T-cell (primary cell): Measurements from ENCODE around the gene TENM4. TPM values are rescaled to one million over a fixed set of nuclear protein-coding genes. Genes with fewer than 3 reads are reported as not detected.

Experiments used
- ATAC-seq, 4 experiments: fragments of 200-7000 bp in 3 of 4; fragments of 150-1000 bp in 1 of 4; cut with Tn5 transposase; replicated peaks in 1 of 4; 1 replicate in 3 of 4; 2 replicates in 1 of 4; pipeline ENCODE4 v1.10.0; 2021; ENCODE audit warnings: moderate library complexity in 3 of 4, mild to moderate bottlenecking in 2 of 4, moderate number of reproducible peaks in 1 of 4
- CTCF ChIA-PET, 2 donors: fragments of 300-600 bp; sonication (Branson Sonifier 250); formaldehyde crosslinking; loops; one replicate each; lab custom pipeline; 2022; ENCODE audit warnings: antibody characterized with exemption in 2 of 2; lab: Charles Lee
- POLR2A ChIA-PET, 2 donors: fragments of 300-600 bp; sonication (Branson Sonifier 250); formaldehyde crosslinking; loops; one replicate each; lab custom pipeline; 2022; ENCODE audit warnings: antibody characterized with exemption in 2 of 2; lab: Charles Lee
- DNase-seq, 35 experiments: peaks; one replicate each; pipeline versions ENCODE4 v3.0.0 to v3.0.0-alpha.2; 2013 to 2023
- H3K27ac ChIP-seq: one replicate; pipeline ENCODE4 v1.5.1; 2013; ENCODE audit warnings: low read length
- H3K27me3 ChIP-seq, 2 experiments: replicated peaks in 1 of 2; 1 replicate in 1 of 2; 2 replicates in 1 of 2; pipeline versions ENCODE4 v1.6.1 to v1.7.0; 2013; ENCODE audit warnings: low read length in 1 of 2, mixed read lengths in 1 of 2; ENCODE audit not compliant: control insufficient read depth in 2 of 2, insufficient read depth in 2 of 2; ENCODE audit errors: extremely low read depth in 1 of 2
- H3K36me3 ChIP-seq, 2 donors: 1 replicate in 1 of 2; 2 replicates in 1 of 2; pipeline versions ENCODE4 v1.6.1 to v1.7.0; 2013; ENCODE audit warnings: low read length in 1 of 2; ENCODE audit not compliant: control insufficient read depth in 2 of 2, insufficient read depth in 1 of 2; ENCODE audit errors: extremely low read depth in 1 of 2
- H3K4me1 ChIP-seq, 2 experiments: 1 replicate in 1 of 2; 2 replicates in 1 of 2; pipeline versions ENCODE4 v1.6.1 to v1.7.0; 2013; ENCODE audit warnings: low read length in 2 of 2, mixed read lengths in 1 of 2; ENCODE audit not compliant: insufficient read depth in 2 of 2, control insufficient read depth in 1 of 2; ENCODE audit errors: extremely low read depth in 1 of 2
- H3K4me3 ChIP-seq, 2 donors: 1 replicate in 1 of 2; 2 replicates in 1 of 2; pipeline versions ENCODE4 v1.5.1 to v1.7.0; 2013; ENCODE audit warnings: mild to moderate bottlenecking in 2 of 2, low read length in 1 of 2, moderate library complexity in 1 of 2; ENCODE audit not compliant: control insufficient read depth in 1 of 2; ENCODE audit errors: extremely low read depth in 1 of 2
- H3K9me3 ChIP-seq: 2 replicates; pipeline ENCODE4 v1.7.0; 2013
- H3K27ac Mint-ChIP-seq, 2 donors: one replicate each; pipeline ENCODE4 v1.8.0; 2020 to 2021; ENCODE audit warnings: mild to moderate bottlenecking in 2 of 2, mixed read lengths in 2 of 2
- H3K27me3 Mint-ChIP-seq, 2 donors: one replicate each; pipeline ENCODE4 v1.8.0; 2021 to 2022; ENCODE audit warnings: mixed read lengths in 2 of 2
- H3K36me3 Mint-ChIP-seq: one replicate; pipeline ENCODE4 v1.8.0; 2021; ENCODE audit warnings: mixed read lengths
- H3K4me1 Mint-ChIP-seq, 3 donors: one replicate each; pipeline ENCODE4 v1.8.0; 2020 to 2022; ENCODE audit warnings: mixed read lengths in 3 of 3, mild to moderate bottlenecking in 1 of 3
- H3K4me3 Mint-ChIP-seq, 3 donors: one replicate each; pipeline ENCODE4 v1.8.0; 2020 to 2022; ENCODE audit warnings: mild to moderate bottlenecking in 3 of 3, mixed read lengths in 3 of 3, moderate library complexity in 3 of 3
- H3K9me3 Mint-ChIP-seq, 3 donors: one replicate each; pipeline ENCODE4 v1.8.0; 2020 to 2022; ENCODE audit warnings: mixed read lengths in 3 of 3
- WGBS: methylation state at CpG from one replicate; pipeline ENCODE4 v1.1.5; 2013; ENCODE audit warnings: missing lambda C conversion rate; ENCODE audit not compliant: insufficient coverage; 5-methylcytosine and 5-hydroxymethylcytosine counted together
- total RNA-seq, 35 experiments: library from RNA in 6 of 35; stranded (reverse) in 6 of 35; fragments of 120-200 nt in 1 of 35; gene quantifications; one replicate each; pipeline versions ENCODE4 v1.2.1 to v1.2.4 and lab custom pipeline; 2013 to 2026

TENM4 gene
- total RNA-seq, 5 donors from 2014 or later (not counting 1 experiment from before 2014, with no cell fraction given), result 0.03 to 0.35 (median 0.03) TPM; not detected in 2

DNA sequence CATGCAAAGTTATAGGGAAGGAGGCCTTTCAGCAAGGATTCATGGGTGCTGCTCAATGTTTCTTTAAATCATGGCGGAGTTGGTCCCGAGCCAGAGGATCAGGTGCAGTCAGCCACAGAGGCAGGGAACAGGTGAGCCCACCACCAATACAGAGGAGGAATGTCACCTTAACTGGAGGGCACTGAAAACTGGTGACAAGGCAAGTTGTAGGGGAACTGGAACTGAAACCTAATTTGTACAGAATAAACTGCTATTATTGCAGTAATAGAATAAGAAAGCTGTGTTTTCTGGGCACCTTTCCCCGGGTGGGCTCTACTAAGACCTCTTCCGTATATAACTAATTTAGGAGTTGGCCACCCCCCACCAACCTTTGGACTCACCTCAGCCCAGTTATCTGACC is 570.2 kb downstream of the TENM4 start:
- no peak overlapping the region for H3K27ac ChIP-seq
- no peaks in the 10 kb centered on the region for H3K36me3 ChIP-seq
- no peaks in the 10 kb centered on the region for H3K4me1 Mint-ChIP-seq
- POLR2A ChIA-PET, result no interaction called here
- no peak overlapping the region for H3K4me3 ChIP-seq
- DNase-seq, result no peak
- ATAC-seq, result no peak
- H3K27me3 ChIP-seq, result peaks cover 0 to 3% of the 10 kb centered on the region in 2 experiments
- H3K9me3 Mint-ChIP-seq, result no peaks in the 10 kb centered on the region
- no peaks in the 10 kb centered on the region for H3K36me3 Mint-ChIP-seq
- H3K4me1 ChIP-seq, result no peaks in the 10 kb centered on the region
- CTCF ChIA-PET, result no interaction called here
- no peaks in the 10 kb centered on the region for H3K9me3 ChIP-seq
- H3K27ac Mint-ChIP-seq, result no peak overlapping the region
- H3K27me3 Mint-ChIP-seq, result peaks cover 4% of the 10 kb centered on the region in 2 donors
- 78% methylated on average over 4 of the region's 4 CpGs for WGBS
- H3K4me3 Mint-ChIP-seq, result no peak overlapping the region

DNA sequence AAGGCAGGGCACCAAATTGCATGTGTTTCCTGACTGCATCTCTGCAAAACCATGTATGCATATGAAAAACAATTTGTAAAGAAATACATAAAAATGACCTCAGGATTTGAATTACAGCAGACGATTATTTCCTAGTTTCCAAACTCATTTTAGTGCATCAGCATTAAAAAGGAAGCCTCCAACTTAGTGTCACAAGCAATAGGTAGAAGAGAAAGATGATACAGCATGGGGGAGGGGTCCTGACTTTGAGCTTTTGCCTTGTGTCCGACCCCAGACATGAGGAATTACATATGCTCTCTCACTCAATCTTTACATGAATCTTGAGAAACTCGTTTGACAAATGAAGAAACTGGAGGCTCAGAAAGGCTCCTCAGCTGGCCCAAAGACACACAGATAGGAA is 571.5 kb downstream of the TENM4 start:
- no peak overlapping the region for H3K4me3 ChIP-seq

DNA sequence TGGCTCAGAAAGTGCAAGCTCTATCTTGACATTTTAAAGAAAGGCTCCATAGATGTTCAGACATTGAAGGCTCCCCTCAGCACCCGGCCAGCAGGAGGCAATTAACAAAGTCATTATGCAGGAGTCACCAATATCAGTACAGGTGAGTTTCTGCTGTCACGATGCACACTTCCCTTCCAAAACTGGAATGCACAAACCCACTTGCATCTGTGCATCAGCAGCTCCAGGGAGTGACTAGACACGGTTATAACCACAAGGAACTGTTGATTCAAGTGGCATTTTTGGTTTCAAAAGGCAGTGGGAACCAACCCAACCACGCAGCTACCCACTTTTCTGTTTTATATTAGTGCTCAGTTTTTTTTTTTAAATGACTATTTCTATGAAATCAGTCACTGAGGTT is 572.3 kb downstream of the TENM4 start:
- ChIA-PET POLR2A (no interaction called here), CTCF (no interaction called here)
- Mint-ChIP-seq H3K36me3 (no peaks in the 10 kb centered on the region), H3K4me1 (no peaks in the 10 kb centered on the region), H3K27me3 (peaks cover 0 to 4% of the 10 kb centered on the region in 2 donors), H3K4me3 (no peak overlapping the region), H3K9me3 (no peaks in the 10 kb centered on the region), H3K27ac (no peak overlapping the region)
- WGBS, result no CpG with 5 or more reads among the region's 4 CpGs
- Histone ChIP-seq H3K9me3 (no peaks in the 10 kb centered on the region), H3K4me1 (no peaks in the 10 kb centered on the region), H3K4me3 (no peak overlapping the region), H3K27ac (no peak overlapping the region), H3K27me3 (no peaks in the 10 kb centered on the region), H3K36me3 (no peaks in the 10 kb centered on the region)
- ATAC-seq (no peak), DNase-seq (no peak)

More for the DNA sequence above, 571.5 kb downstream of the TENM4 start:
- Mint-ChIP-seq H3K4me3 (no peak overlapping the region), H3K4me1 (no peaks in the 10 kb centered on the region), H3K9me3 (no peaks in the 10 kb centered on the region), H3K36me3 (no peaks in the 10 kb centered on the region), H3K27ac (no peak overlapping the region), H3K27me3 (peaks cover 4% of the 10 kb centered on the region in 2 donors)
- Histone ChIP-seq H3K27ac (no peak overlapping the region), H3K4me1 (no peaks in the 10 kb centered on the region), H3K9me3 (no peaks in the 10 kb centered on the region), H3K27me3 (no peaks in the 10 kb centered on the region), H3K36me3 (no peaks in the 10 kb centered on the region)
- ChIA-PET POLR2A (no interaction called here), CTCF (no interaction called here)
- 0% methylated on average over 1 of the region's 3 CpGs for WGBS
- ATAC-seq (no peak), DNase-seq (no peak)

DNA sequence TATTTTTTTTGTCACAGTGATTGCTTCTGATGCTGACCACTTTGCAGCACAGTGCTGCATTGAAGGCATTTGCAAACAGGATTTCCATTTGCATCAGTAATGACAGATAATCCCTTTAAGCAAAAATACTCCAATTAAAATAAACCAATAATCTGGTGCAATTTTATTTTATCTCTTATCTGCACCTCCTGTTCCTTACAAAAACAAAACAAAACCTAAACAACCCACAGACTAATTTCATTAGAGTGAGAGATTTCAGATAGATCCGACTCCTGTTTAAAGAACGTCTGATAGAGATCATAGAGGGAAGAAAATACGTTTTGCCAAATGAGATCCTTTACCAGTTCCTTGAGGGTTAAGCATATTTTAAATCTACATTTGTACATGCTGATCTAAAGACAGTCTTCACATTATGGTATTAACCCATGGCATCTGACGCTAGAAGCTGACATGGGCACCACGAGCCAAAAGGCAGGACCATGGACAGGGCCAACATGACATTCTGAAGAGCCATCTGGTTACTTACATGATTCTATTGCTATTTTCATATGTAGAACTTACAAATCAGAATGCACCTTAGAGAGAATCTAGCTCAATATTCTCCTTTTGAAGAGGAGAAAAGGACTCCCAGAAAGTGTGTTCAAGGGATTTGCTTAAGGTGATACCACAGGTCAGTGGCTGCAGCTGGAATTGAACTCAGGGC is 580.0 kb downstream of the TENM4 start:
- H3K27me3 ChIP-seq, result peaks cover 0 to 6% of the 10 kb centered on the region in 2 experiments
- WGBS, result 100% methylated on average over 1 of the region's 5 CpGs
- Mint-ChIP-seq H3K9me3 (peaks cover 0 to 6% (median 0%) of the 10 kb centered on the region in 3 donors), H3K27me3 (peaks cover 4 to 5% of the 10 kb centered on the region in 2 donors), H3K4me3 (no peak overlapping the region), H3K27ac (no peak overlapping the region), H3K4me1 (no peaks in the 10 kb centered on the region), H3K36me3 (no peaks in the 10 kb centered on the region)
- no peaks in the 10 kb centered on the region for H3K4me1 ChIP-seq
- no peaks in the 10 kb centered on the region for H3K9me3 ChIP-seq
- ChIA-PET CTCF (no interaction called here), POLR2A (no interaction called here)
- H3K27ac ChIP-seq, result no peak overlapping the region
- H3K36me3 ChIP-seq, result no peaks in the 10 kb centered on the region
- DNase-seq (no peak), ATAC-seq (no peak)
- no peak overlapping the region for H3K4me3 ChIP-seq

DNA sequence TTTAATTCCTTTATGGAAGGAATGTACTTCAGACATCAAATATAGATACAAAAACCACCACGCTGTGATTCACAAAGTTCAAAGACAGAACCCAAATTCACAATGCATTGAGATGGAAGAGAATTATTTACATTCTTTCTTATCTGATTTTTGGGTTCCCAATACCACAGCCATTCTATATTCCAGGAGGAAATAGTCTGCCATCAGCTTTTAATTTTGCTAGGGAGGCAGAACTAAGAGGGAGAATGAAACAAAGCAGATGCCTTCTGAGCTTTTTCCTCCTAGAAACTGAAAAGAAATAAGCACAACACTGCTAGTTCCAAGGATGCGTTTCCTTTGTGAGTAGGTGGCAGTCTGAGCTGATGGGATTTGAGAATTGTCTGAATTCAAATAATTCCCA is 583.1 kb downstream of the TENM4 start:
- no peaks in the 10 kb centered on the region for H3K4me1 Mint-ChIP-seq
- ChIA-PET POLR2A (no interaction called here), CTCF (no interaction called here)

DNA sequence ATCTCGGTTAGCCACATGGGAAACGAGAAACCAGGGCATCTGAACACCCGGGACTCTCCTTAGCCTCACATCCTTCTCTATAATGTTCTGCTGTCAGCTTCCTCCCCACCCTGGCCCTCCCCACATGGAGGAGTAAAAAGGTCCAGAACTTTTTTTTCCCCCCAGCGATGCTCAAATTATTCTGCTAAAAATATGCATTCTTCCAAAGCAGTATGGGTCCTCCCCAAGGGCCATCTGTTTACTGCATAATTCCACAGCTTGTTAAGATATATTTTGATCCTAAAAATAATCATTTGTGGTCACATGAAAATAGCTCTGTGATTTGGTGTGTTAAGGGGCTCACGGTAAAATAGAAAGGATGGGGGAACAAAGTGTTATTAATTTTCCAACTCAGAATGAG is 584.6 kb downstream of the TENM4 start:
- peaks cover 0 to 7% of the 10 kb centered on the region in 2 experiments for H3K27me3 ChIP-seq
- Mint-ChIP-seq H3K4me3 (no peak overlapping the region), H3K27me3 (peaks cover 4 to 9% of the 10 kb centered on the region in 2 donors), H3K36me3 (no peaks in the 10 kb centered on the region), H3K4me1 (no peaks in the 10 kb centered on the region), H3K9me3 (peaks cover 0 to 6% (median 0%) of the 10 kb centered on the region in 3 donors), H3K27ac (no peak overlapping the region)
- no peaks in the 10 kb centered on the region for H3K4me1 ChIP-seq
- POLR2A ChIA-PET, result no interaction called here
- CTCF ChIA-PET, result no interaction called here
- H3K36me3 ChIP-seq, result no peaks in the 10 kb centered on the region
- no peak overlapping the region for H3K4me3 ChIP-seq
- no peak overlapping the region for H3K27ac ChIP-seq
- DNase-seq (no peak), ATAC-seq (no peak)
- whole genome bisulfite sequencing, result 80% methylated on average over 1 of the region's 5 CpGs
- no peaks in the 10 kb centered on the region for H3K9me3 ChIP-seq

More for the DNA sequence above, 583.1 kb downstream of the TENM4 start:
- no peaks in the 10 kb centered on the region for H3K4me1 ChIP-seq
- Mint-ChIP-seq H3K27ac (no peak overlapping the region), H3K27me3 (peaks cover 4 to 9% of the 10 kb centered on the region in 2 donors), H3K9me3 (peaks cover 0 to 6% (median 0%) of the 10 kb centered on the region in 3 donors), H3K4me3 (no peak overlapping the region), H3K36me3 (no peaks in the 10 kb centered on the region)
- no peak overlapping the region for H3K27ac ChIP-seq
- peaks cover 0 to 3% of the 10 kb centered on the region in 2 experiments for H3K27me3 ChIP-seq
- ATAC-seq, result no peak
- no peaks in the 10 kb centered on the region for H3K9me3 ChIP-seq
- H3K4me3 ChIP-seq, result no peak overlapping the region
- H3K36me3 ChIP-seq, result no peaks in the 10 kb centered on the region
- no peak for DNase-seq
- no CpG with 5 or more reads among the region's 2 CpGs for WGBS
